ENCODE data around the gene ARGFX. TPM values are rescaled to one million over a fixed set of nuclear protein-coding genes. Genes with fewer than 3 reads are reported as not detected.

Gene ARGFX
- total and polyA plus RNA-seq, 10 of the 15 experiments (the other 5 are each of a cell fraction or from before 2014, with no cell fraction given): not detected

- SMC1A ChIA-PET (ENCODE audit: uncharacterized antibody, unreplicated experiment): interaction anchor here (1.2 kb wide), 1 partner anchor 16 kb away, joined by 3 read pairs; no protein-coding TSS in a partner anchor
- WGBS (ENCODE audit: insufficient coverage, insufficient replicate concordance, low lambda C conversion rate, missing lambda C conversion rate): 59% methylated on average over 4 of the region's 4 CpGs
- TF ChIP-seq ZBED1 (IDR thresholded peaks at IDR 0.05; ENCODE audit: borderline replicate concordance) (no peak), RAD51 (IDR thresholded peaks at IDR 0.05) (no peak), POU2F2 (IDR thresholded peaks at IDR 0.05; ENCODE audit: borderline replicate concordance, low read depth, low read length) (no peak), POLR2A (IDR thresholded peaks at IDR 0.05; ENCODE audit: low read depth, low read length) (no peak), E2F8 (IDR thresholded peaks at IDR 0.05; ENCODE audit: low read depth, partially characterized antibody) (no peak), STAT1 (conservative IDR thresholded peaks at IDR 0.05) (no peak), NR2C2 (IDR thresholded peaks at IDR 0.05; ENCODE audit: borderline replicate concordance, control insufficient read depth, insufficient read length, low read depth) (no peak), HDAC6 (IDR thresholded peaks at IDR 0.05; ENCODE audit: unreplicated experiment) (no peak), EGR1 (IDR thresholded peaks at IDR 0.05; ENCODE audit: borderline replicate concordance in 1 of 2, low read depth in 2 of 2, low read length in 2 of 2) (no peak), NFIC (IDR thresholded peaks at IDR 0.05; ENCODE audit: low read depth, low read length) (no peak), E2F4 (IDR thresholded peaks at IDR 0.05; ENCODE audit: low read depth, low read length) (no peak), SMAD5 (IDR thresholded peaks at IDR 0.05; ENCODE audit: low read depth) (no peak), IRF3 (IDR thresholded peaks at IDR 0.05) (no peak), HSF1 (IDR thresholded peaks at IDR 0.05; ENCODE audit: low read depth, low read length) (no peak)
- Histone ChIP-seq H3K9ac (ENCODE audit: control insufficient read depth, insufficient read depth, low read length) (no peak overlapping the region), H3K4me1 (ENCODE audit: control insufficient read depth, insufficient read depth, low read length) (peaks cover 13% of the 10 kb centered on the region), H3K27me3 (replicated peaks in 1 of 2; ENCODE audit: control insufficient read depth in 2 of 2, insufficient read depth in 2 of 2, low read length in 1 of 2) (no peaks in the 10 kb centered on the region), H3K9me3 (replicated peaks; ENCODE audit: control insufficient read depth, insufficient read depth, low read length) (no peaks in the 10 kb centered on the region; the same call in 2 of the 3 replicates), H3K79me2 (ENCODE audit: control insufficient read depth, insufficient read depth, low read length) (no peaks in the 10 kb centered on the region), H3K4me2 (ENCODE audit: control insufficient read depth, insufficient read depth) (no peak overlapping the region), H4K20me1 (ENCODE audit: control insufficient read depth, insufficient read depth) (no peaks in the 10 kb centered on the region), H3K36me3 (ENCODE audit: control insufficient read depth in 2 of 2, insufficient read depth in 2 of 2, low read length in 1 of 2) (no peaks in the 10 kb centered on the region), H3K27ac (ENCODE audit: control insufficient read depth, insufficient read depth) (no peak overlapping the region), H3K4me3 (no peak overlapping the region), H2AFZ (ENCODE audit: control insufficient read depth, low read depth, low read length) (peak overlapping the region; percentile 19)
- CTCF ChIA-PET: interaction anchor here (0.8 kb wide), 1 partner anchor 553 kb away, joined by 3 read pairs; no protein-coding TSS in a partner anchor
- in situ Hi-C loops (cut with MboI) (no loop called here), intact Hi-C loops (cut with micrococcal nuclease; ENCODE audit: unreplicated experiment) (no loop called here)
- RAD21 ChIA-PET (ENCODE audit: unreplicated experiment): no interaction called here
- POLR2A ChIA-PET: no interaction called here
- ATAC-seq (no peak), DNase-seq (ENCODE audit: low read depth, low spot score) (no peak), FAIRE-seq (no peak)
- no TSS peak for BruUV-seq (replicated peaks)
These were observed 15.4 kb upstream of the ARGFX start for GRCh38 chr3:121552379-121552778.

Measured in GM12878 (cell line).